ENCODE data around the gene SLX4IP.

DNA sequence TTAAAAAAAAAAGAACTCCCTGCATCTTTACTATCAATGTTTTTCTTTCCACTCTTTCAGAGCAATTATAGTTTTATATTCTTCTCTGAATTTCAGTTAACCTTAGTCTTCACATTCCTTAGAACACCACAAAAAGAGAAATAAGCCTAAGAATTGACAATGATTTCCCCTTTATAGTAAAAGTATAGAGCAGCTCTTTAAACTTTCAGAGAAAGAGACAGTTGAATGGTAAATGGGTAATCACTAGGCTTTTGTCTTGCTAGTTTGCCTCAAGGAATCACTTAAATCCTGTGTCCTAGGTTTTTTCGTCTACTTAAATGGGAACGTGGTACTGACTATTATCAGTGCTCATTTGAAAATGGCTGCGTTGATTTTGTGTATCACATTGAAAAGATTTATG, 31.8 kb downstream of the SLX4IP start:
- no peak for TF ChIP-seq ZNF2 (tag by site-specific recombination; IDR thresholded peaks at IDR 0.05)
- TF ChIP-seq, protein P1, sequence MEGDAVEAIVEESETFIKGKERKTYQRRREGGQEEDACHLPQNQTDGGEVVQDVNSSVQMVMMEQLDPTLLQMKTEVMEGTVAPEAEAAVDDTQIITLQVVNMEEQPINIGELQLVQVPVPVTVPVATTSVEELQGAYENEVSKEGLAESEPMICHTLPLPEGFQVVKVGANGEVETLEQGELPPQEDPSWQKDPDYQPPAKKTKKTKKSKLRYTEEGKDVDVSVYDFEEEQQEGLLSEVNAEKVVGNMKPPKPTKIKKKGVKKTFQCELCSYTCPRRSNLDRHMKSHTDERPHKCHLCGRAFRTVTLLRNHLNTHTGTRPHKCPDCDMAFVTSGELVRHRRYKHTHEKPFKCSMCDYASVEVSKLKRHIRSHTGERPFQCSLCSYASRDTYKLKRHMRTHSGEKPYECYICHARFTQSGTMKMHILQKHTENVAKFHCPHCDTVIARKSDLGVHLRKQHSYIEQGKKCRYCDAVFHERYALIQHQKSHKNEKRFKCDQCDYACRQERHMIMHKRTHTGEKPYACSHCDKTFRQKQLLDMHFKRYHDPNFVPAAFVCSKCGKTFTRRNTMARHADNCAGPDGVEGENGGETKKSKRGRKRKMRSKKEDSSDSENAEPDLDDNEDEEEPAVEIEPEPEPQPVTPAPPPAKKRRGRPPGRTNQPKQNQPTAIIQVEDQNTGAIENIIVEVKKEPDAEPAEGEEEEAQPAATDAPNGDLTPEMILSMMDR (tag by site-specific recombination; IDR thresholded peaks at IDR 0.05) = no peak
- TF ChIP-seq, protein P2, sequence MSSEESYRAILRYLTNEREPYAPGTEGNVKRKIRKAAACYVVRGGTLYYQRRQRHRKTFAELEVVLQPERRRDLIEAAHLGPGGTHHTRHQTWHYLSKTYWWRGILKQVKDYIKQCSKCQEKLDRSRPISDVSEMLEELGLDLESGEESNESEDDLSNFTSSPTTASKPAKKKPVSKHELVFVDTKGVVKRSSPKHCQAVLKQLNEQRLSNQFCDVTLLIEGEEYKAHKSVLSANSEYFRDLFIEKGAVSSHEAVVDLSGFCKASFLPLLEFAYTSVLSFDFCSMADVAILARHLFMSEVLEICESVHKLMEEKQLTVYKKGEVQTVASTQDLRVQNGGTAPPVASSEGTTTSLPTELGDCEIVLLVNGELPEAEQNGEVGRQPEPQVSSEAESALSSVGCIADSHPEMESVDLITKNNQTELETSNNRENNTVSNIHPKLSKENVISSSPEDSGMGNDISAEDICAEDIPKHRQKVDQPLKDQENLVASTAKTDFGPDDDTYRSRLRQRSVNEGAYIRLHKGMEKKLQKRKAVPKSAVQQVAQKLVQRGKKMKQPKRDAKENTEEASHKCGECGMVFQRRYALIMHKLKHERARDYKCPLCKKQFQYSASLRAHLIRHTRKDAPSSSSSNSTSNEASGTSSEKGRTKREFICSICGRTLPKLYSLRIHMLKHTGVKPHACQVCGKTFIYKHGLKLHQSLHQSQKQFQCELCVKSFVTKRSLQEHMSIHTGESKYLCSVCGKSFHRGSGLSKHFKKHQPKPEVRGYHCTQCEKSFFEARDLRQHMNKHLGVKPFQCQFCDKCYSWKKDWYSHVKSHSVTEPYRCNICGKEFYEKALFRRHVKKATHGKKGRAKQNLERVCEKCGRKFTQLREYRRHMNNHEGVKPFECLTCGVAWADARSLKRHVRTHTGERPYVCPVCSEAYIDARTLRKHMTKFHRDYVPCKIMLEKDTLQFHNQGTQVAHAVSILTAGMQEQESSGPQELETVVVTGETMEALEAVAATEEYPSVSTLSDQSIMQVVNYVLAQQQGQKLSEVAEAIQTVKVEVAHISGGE (tag by site-specific recombination; conservative IDR thresholded peaks at IDR 0.05; ENCODE audit: low read depth) = no peak
- no peak for TF ChIP-seq ZNF138 (tag by site-specific recombination; IDR thresholded peaks at IDR 0.05; ENCODE audit: borderline replicate concordance)
- no peak for TF ChIP-seq ZBTB7A (tag by site-specific recombination; IDR thresholded peaks at IDR 0.05; ENCODE audit: low read depth)
- TF ChIP-seq, protein P3, sequence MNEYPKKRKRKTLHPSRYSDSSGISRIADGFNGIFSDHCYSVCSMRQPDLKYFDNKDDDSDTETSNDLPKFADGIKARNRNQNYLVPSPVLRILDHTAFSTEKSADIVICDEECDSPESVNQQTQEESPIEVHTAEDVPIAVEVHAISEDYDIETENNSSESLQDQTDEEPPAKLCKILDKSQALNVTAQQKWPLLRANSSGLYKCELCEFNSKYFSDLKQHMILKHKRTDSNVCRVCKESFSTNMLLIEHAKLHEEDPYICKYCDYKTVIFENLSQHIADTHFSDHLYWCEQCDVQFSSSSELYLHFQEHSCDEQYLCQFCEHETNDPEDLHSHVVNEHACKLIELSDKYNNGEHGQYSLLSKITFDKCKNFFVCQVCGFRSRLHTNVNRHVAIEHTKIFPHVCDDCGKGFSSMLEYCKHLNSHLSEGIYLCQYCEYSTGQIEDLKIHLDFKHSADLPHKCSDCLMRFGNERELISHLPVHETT (tag by site-specific recombination; IDR thresholded peaks at IDR 0.05) = no peak
- TF ChIP-seq, protein P4, sequence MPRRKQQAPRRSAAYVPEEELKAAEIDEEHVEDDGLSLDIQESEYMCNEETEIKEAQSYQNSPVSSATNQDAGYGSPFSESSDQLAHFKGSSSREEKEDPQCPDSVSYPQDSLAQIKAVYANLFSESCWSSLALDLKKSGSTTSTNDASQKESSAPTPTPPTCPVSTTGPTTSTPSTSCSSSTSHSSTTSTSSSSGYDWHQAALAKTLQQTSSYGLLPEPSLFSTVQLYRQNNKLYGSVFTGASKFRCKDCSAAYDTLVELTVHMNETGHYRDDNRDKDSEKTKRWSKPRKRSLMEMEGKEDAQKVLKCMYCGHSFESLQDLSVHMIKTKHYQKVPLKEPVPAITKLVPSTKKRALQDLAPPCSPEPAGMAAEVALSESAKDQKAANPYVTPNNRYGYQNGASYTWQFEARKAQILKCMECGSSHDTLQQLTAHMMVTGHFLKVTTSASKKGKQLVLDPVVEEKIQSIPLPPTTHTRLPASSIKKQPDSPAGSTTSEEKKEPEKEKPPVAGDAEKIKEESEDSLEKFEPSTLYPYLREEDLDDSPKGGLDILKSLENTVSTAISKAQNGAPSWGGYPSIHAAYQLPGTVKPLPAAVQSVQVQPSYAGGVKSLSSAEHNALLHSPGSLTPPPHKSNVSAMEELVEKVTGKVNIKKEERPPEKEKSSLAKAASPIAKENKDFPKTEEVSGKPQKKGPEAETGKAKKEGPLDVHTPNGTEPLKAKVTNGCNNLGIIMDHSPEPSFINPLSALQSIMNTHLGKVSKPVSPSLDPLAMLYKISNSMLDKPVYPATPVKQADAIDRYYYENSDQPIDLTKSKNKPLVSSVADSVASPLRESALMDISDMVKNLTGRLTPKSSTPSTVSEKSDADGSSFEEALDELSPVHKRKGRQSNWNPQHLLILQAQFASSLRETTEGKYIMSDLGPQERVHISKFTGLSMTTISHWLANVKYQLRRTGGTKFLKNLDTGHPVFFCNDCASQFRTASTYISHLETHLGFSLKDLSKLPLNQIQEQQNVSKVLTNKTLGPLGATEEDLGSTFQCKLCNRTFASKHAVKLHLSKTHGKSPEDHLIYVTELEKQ (tag by site-specific recombination; IDR thresholded peaks at IDR 0.05; ENCODE audit: borderline replicate concordance) = no peak

All from HEK293 (cell line).